ENCODE data around the gene C5orf34.
"Not testable (repeated sequence)": the region's sequence is repeated elsewhere in the genome, so short reads cannot be mapped to it uniquely, and the experiment has no call there.

The C5orf34 gene, protein sequence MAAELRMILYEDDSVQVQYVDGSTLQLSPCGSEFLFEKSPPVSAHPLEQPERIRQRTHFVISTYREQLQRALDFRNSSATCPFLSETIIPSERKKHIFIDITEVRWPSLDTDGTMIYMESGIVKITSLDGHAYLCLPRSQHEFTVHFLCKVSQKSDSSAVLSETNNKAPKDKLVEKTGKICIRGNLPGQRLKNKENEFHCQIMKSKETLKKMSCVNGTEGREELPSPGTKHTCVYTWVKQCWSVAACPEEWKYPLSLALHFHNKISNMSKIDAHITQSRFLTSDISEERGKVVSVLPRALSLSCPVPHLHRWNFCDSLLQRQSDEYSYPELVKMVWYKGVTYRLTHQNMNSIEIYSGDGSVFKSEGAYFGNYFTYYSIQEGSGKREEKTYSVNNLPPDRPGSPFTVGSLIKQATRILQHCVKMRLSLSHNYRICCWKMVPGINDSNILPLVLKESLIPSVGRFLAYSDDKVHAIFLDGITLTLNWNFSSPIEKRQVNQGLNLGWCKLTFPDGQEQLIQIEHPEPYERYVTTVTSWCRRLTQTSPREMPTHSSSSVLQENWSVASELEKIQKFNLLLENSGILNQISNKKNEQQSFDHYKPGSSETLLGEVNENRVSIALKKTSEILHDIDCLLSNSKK

GRCh38 chr5:43514816-43515677, at the start of gene C5orf34:
C5orf34 (minus strand) TSS chr5:43515148; CDS start chr5:43509339, 5,809 bp downstream.
- DNase-seq (ENCODE audit: low read depth in 4 of 4, low spot score in 1 of 4): peak; percentile 93 to 96 (median 94)

GRCh38 chr5:43564289-43564850, 49.4 kb upstream of the C5orf34 start:
- no peak for DNase-seq (ENCODE audit: low read depth in 4 of 4, low spot score in 1 of 4)

DNA sequence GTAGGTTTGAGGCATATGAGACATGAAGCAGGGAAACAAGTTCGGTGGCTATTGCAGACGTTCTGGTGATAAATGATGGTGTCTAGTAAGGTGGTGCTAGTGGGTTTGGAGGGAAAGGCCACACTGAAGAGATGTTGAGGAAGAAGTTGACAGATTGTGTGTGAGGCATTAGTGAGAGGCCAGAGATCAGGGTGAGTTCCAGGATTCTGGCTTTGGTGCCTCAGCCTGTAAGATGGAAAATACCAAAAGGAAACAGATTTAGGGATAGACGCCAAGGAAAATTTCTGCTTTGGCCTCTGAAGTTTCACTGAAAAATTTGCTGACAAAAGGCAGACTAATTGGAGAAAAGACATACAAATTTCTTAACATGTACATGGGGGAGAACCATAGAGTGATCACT, 48.4 kb upstream of the C5orf34 start:
- no peak for DNase-seq (ENCODE audit: low read depth in 4 of 4, low spot score in 1 of 4)

DNA sequence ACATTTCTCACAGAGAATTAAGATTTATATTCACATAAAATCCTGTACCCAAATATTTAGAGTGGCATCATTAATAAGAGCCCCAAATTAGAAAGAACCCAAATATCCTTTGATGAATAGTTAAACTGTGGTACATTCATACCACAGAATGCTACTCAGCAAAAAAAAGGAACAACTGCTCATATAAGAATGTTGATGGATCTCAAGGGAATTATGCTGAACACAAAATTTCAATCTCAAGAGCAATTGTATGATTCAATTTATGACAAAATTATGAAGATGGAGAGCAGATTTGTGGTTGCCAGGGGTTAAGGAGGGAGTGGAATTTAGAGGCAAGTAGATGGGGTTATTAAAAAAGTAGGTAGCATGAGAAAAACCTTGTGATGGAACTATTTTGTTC, 46.4 kb upstream of the C5orf34 start:
- no peak for DNase-seq (ENCODE audit: low read depth in 4 of 4, low spot score in 1 of 4)

GRCh38 chr5:43560128-43560527, 45.2 kb upstream of the C5orf34 start:
- no peak for DNase-seq (ENCODE audit: low read depth in 4 of 4, low spot score in 1 of 4)

GRCh38 chr5:43556857-43557542, 42.1 kb upstream of the C5orf34 start, which contains the start of gene PAIP1:
PAIP1 (minus strand) TSS chr5:43557077; CDS start chr5:43556846, 231 bp downstream.
- peak; percentile 42 to 76 (median 64) for DNase-seq (ENCODE audit: low read depth in 4 of 4, low spot score in 1 of 4)

- not testable (repeated sequence) for DNase-seq (ENCODE audit: low read depth in 4 of 4, low spot score in 1 of 4)
Measured at GRCh38 chr5:43556607-43556856, 41.6 kb upstream of the C5orf34 start.

DNA sequence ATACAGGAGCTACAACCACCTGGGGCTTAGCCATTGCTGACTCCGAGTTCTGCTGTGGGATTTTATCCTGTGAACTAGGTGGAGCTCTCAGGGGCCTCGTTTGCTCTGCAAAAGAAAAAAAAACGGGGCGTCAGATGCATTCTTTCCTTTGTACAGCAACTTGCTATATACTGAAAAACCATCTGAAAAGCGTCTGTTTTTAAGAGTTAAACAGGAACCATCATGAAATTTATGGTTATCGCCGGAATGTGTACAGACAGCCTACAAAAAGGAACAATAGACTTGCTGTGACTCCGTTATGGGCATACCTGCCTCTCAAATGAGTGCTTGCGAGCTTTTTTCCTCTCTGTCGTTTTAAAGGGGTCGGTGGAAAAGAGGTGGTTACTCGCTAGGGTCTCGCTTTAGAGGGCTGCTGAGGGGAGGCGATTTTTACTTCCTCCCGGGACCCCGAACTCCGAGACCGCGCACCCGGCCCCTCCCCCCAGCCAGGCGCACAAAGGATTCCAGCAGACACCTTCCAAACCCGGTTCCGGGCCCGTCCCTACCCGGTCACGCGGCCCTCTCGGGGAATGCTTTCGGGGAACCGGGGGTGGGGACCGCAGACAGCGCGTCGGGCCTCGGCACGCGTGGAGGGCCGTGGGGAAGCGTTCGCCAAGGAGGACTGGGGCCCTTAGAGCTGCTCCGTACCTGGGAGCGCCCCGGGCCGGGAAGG, 41.1 kb upstream of the C5orf34 start:
- DNase-seq (ENCODE audit: low read depth in 4 of 4, low spot score in 1 of 4): peak in 3 of 4 experiments; percentile 24 to 43 (median 29)

GRCh38 chr5:43554497-43554896, 39.5 kb upstream of the C5orf34 start:
- no peak for DNase-seq (ENCODE audit: low read depth in 4 of 4, low spot score in 1 of 4)

DNA sequence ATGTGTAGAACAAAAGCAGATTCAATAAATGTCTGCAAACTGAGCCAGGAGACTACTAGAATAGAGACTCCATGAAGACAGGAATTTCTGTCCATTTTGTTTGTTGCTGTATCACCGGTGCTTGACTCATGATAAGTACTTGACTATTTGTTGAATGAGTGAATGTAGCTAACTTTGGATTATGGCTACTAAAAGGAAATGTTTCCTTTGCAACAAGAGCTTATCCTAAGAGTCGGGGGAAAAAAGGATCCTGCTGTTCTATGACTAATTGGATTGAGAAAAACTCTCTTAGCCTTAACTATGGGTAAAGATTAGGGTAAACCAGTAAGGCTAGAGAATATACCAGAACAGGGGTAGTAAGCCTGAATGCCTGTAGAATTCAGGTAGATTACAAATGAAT, 38.4 kb upstream of the C5orf34 start:
- DNase-seq (ENCODE audit: low read depth in 4 of 4, low spot score in 1 of 4): no peak

DNA sequence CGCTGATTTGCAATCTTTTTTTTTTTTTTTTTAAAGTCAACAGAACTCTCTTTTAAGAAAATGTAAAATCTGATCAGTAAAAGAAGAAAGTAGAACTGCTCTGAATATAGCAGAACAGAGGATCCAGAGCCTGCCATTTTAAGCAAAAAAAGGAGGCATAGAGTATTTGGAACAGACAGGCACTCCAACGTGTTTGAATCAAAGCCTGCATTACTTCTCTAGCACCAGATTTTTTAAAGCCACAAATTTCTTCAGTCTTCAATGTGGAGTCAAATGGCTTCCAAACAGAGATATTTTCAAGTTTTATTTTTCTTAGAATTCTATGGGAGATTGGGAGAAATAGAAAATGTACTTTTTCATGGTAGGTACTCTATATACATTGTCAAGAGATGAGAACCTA, 36.8 kb upstream of the C5orf34 start:
- DNase-seq (ENCODE audit: low read depth in 4 of 4, low spot score in 1 of 4): no peak

DNA sequence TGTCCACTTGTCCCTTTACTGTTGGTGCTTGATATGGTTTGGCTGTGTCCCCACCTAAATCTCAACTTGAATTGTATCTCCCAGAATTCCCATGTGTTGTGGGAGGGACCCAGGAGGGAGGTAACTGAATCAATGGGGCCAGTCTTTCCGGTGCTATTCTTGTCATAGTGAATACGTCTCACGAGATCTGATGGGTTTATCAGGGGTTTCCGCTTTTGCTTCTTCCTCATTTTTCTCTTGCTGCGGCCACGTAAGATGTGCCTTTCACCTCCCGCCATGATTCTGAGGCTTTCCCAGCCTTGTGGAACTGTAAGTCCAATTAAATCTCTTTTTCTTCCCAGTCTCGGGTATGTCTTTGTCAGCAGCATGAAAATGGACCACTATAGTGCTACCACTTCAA, 34.3 kb upstream of the C5orf34 start:
- DNase-seq (ENCODE audit: low read depth in 4 of 4, low spot score in 1 of 4): not testable (repeated sequence)

- DNase-seq (ENCODE audit: low read depth in 4 of 4, low spot score in 1 of 4): no peak
Measured at GRCh38 chr5:43548358-43548757, 33.4 kb upstream of the C5orf34 start.

GRCh38 chr5:43547532-43547931, 32.6 kb upstream of the C5orf34 start:
- DNase-seq (ENCODE audit: low read depth in 4 of 4, low spot score in 1 of 4): no peak

DNA sequence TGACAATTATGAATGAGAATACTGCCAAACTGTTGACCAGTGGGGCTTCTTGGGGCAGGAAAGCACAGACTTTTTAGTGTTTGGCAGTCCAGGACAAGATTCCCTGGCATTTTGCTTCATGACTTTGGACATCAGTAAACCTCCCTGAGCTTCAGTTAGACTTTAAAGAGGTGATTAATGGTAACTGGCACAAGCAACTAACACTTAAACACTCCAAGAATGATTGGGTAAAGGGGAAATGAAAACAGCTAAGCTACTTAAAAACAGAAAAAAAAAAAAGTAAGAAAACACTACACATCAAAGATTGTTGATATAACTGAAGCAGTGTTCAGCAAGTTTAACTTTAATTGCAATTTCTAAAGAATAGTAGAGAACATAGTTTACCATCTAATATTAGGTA, 28.5 kb upstream of the C5orf34 start:
- no peak for DNase-seq (ENCODE audit: low read depth in 4 of 4, low spot score in 1 of 4)

DNA sequence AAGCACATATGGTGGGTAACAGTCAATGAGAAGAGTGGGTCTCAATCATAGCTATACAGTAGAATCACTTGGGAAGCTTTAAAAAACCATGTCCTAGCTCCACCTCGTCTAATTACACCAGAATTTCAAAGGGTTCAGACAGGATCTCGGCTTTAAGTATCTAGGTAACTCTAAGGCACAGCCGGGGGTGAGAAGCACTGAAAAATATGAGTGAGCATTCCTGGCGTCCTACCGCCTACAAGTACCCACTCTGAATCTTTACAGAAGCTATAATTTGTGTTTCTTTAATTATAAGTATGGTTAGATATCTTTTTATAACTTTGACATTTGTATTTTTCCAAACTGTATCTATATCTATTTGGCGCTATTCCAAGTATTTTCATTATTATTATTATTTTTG, 25.8 kb upstream of the C5orf34 start:
- no peak for DNase-seq (ENCODE audit: low read depth in 4 of 4, low spot score in 1 of 4)

DNA sequence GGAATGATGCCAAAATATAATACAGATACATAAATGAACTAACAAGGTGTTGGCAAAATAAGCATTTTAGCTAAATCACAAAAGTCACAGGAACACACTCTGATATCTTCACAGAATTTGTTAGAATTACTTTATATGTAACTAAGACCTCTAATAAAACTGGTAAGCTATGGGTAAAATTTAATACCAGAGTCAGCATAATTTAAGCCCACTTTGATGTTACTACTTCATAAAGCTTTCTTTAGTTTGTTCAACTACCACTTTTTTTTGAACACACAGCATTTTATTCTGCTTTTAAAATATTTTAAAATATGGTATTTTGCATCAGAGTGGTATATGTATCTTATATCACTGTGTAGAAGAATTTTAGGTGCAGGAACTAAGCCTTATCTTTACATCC, 22.0 kb upstream of the C5orf34 start:
- no peak for DNase-seq (ENCODE audit: low read depth in 4 of 4, low spot score in 1 of 4)

DNA sequence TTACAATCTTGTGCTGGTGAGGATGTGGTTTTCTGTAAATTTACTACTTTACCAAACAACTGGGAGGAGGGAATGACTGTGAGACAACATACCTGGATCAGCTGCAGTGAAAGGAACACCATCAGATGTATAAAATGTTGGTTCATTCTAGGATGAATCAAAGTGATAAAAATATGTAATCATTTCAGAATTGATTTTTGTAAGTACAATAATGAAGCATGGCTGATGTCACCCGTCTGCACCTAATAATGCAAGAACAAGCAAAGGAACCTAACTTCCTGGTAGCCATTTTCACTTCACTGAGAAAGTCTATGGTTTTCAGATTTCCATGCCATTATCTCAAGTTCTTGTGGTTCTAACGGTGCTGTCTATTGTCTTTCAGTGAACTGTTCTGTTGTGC, 18.7 kb upstream of the C5orf34 start:
- no peak for DNase-seq (ENCODE audit: low read depth in 4 of 4, low spot score in 1 of 4)

DNA sequence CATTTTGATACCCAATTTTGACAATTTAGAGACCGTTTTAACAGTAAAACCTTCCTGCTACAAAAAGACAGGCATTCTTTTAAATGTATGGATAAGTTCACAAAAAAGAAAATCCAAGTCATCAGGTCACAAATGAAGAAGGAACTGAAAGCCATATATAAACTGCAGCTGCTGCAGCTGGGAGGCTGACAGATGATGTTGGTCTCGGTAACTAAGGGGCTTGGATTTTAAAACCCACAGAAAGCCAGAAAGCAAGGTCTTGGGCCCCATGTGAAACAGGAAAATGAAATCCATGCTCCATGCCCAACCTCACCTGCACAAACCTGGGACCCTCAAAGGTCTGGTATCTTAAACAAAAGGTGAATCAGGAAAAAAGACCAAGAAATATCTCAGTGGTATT, 15.7 kb upstream of the C5orf34 start:
- no peak for DNase-seq (ENCODE audit: low read depth in 4 of 4, low spot score in 1 of 4)

DNA sequence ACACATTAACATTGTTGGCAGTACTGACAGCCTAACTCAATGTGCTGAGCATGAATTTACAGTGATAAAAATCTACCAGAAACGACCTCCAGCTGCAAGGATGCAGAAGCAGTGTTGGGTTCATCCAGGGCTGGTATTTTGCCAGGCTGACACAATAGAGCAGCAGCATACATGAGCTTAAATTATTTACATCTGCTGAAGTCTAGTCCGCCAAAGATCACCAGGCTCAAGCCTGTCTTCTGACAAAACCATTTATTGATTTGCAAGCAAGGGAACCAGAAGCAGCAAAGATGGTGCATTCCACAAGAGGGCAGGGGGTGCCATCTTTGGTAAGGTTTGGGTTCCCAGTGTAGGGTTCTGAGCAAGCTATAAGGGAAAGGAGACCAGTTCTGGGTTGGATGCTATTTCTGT, 8.7 kb upstream of the C5orf34 start:
- no peak for DNase-seq (ENCODE audit: low read depth in 4 of 4, low spot score in 1 of 4)

Data from stimulated activated CD4-positive, alpha-beta T cell treated with anti-CD3 and anti-CD28 coated beads, Interleukin-1b, Interleukin-23, amount 100 ng/mL, for 24 hours (primary cell).